HL-60 (cell line): ENCODE measurements around the gene ITGA3.

Source experiments
- DNase-seq, 2 experiments: peaks; one replicate each; pipeline ENCODE4 v3.0.0-alpha.2; 2010 to 2020; ENCODE audit warnings: low read depth in 1 of 2, low spot score in 1 of 2
- H3K27ac ChIP-seq: fragments of 250-450 bp; sonication (Bioruptor Pico); replicated peaks from 2 replicates; pipeline ENCODE4 v1.5.1; 2020; ENCODE audit warnings: mild to moderate bottlenecking, moderate library complexity
- H3K27me3 ChIP-seq: fragments of 250-450 bp; sonication (Bioruptor Pico); 2 replicates; pipeline ENCODE4 v1.5.1; 2021; ENCODE audit warnings: mild to moderate bottlenecking, moderate library complexity; ENCODE audit not compliant: insufficient read depth, poor library complexity, severe bottlenecking
- H3K4me3 ChIP-seq: replicated peaks from 2 replicates; pipeline ENCODE4 v1.5.1; 2011; ENCODE audit warnings: mild to moderate bottlenecking, control low read depth, low read length; ENCODE audit not compliant: insufficient read depth
- CTCF ChIP-seq: IDR thresholded peaks from one replicate; pipeline ENCODE4 v1.5.1; 2011; ENCODE audit warnings: low read length, control low read depth, inconsistent platforms; ENCODE audit not compliant: insufficient read depth
- GABPA ChIP-seq: IDR thresholded peaks from 2 replicates; pipeline ENCODE4 v1.6.1; 2012; ENCODE audit warnings: low read depth
- POLR2AphosphoS5 ChIP-seq: IDR thresholded peaks from 2 replicates; pipeline ENCODE4 v1.6.1; 2012; ENCODE audit warnings: low read depth
- SPI1 ChIP-seq: IDR thresholded peaks from 2 replicates; pipeline ENCODE4 v1.6.1; 2012; ENCODE audit warnings: low read depth, mild to moderate bottlenecking, borderline replicate concordance
- TF ChIP-seq, protein P1 (sequence below): IDR thresholded peaks from 2 replicates; pipeline ENCODE4 v1.6.1; 2012; ENCODE audit warnings: low read depth; ENCODE audit not compliant: insufficient replicate concordance

The ITGA3 gene

DNA sequence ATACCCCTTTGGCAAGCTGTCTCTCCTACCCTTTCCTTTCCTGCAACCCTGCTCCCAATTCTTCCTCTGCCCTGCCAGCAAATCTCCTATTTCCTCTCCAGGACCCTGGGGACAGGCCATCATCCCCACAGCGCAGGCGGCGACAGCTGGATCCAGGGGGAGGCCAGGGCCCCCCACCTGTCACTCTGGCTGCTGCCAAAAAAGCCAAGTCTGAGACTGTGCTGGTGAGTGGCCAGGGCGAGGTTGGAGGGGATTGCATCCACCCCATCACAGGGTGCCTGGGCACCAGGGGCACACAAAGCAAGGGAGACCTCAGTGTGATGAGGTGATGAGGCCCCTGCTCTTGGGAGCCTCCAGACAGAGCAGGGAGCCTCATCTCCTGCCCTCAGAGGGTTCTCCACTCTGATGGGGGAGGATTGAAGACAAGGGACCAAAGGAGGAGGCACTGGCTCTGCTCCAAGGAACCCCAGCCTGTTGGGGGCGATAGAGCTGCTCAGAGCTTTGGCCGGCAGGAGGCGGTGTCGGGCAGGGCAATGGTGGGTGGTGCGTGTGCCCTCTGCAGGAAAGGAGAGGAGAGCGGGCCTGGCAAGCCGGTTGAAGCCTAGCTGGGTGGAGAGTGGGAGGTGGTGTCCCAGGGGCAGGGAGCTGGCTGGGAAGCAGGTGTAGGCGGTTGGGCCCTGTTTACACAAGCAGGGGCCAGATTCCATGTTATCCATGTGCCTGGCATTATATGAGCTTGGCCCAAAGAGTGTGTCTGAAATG is 23.6 kb downstream of the ITGA3 start:
- Histone ChIP-seq H3K4me3 (no peak overlapping the region), H3K27ac (no peak overlapping the region), H3K27me3 (peaks cover 11% of the 10 kb centered on the region)
- TF ChIP-seq CTCF (peak; percentile 98), GABPA (no peak), POLR2AphosphoS5 (peak; percentile 58; the same call in 1 of the 2 replicates)
- peak in 1 of 2 experiments; percentile 82 for DNase-seq

DNA sequence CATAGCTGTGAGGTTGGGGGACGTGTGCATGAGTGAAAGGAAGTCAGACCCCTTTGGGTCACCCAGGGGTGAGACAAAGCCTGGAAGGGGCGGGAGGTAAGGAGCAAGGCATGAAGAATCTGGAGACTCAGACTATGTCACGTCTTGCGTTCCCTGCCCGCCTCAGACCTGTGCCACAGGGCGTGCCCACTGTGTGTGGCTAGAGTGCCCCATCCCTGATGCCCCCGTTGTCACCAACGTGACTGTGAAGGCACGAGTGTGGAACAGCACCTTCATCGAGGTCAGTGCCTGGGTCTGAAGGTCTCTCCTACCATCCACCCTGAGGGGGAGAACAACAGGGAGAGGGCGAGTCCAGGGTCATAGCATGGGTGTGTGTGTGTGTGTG is 24.2 kb downstream of the ITGA3 start:
- TF ChIP-seq GABPA (no peak), POLR2AphosphoS5 (no peak), CTCF (no peak), SPI1 (no peak)
- TF ChIP-seq, protein P1, sequence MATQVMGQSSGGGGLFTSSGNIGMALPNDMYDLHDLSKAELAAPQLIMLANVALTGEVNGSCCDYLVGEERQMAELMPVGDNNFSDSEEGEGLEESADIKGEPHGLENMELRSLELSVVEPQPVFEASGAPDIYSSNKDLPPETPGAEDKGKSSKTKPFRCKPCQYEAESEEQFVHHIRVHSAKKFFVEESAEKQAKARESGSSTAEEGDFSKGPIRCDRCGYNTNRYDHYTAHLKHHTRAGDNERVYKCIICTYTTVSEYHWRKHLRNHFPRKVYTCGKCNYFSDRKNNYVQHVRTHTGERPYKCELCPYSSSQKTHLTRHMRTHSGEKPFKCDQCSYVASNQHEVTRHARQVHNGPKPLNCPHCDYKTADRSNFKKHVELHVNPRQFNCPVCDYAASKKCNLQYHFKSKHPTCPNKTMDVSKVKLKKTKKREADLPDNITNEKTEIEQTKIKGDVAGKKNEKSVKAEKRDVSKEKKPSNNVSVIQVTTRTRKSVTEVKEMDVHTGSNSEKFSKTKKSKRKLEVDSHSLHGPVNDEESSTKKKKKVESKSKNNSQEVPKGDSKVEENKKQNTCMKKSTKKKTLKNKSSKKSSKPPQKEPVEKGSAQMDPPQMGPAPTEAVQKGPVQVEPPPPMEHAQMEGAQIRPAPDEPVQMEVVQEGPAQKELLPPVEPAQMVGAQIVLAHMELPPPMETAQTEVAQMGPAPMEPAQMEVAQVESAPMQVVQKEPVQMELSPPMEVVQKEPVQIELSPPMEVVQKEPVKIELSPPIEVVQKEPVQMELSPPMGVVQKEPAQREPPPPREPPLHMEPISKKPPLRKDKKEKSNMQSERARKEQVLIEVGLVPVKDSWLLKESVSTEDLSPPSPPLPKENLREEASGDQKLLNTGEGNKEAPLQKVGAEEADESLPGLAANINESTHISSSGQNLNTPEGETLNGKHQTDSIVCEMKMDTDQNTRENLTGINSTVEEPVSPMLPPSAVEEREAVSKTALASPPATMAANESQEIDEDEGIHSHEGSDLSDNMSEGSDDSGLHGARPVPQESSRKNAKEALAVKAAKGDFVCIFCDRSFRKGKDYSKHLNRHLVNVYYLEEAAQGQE = no peak
- peaks cover 11% of the 10 kb centered on the region for H3K27me3 ChIP-seq
- H3K27ac ChIP-seq = no peak overlapping the region
- DNase-seq = no peak
- no peak overlapping the region for H3K4me3 ChIP-seq

DNA sequence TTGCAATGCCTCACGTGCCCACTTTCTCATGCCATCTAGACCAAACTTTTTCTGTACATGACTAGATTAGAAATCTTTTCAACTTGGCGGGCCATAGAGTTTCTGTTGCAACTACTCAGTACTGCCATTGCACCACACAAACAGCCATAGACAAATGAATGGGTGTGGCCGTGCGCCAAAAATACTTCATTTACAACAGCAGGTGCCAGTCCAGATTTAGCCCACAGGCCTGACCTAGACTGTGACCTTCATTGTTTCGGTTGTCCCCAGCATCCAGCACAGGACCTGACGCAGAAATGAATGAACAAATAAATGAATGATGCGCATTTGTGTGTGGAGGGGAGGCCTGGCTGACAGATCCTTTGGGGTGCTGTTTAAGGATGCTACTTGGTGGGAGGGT is 24.9 kb downstream of the ITGA3 start:
- H3K27me3 ChIP-seq = peaks cover 11% of the 10 kb centered on the region
- no peak for DNase-seq

More for the DNA sequence above, 24.9 kb downstream of the ITGA3 start:
- H3K27ac ChIP-seq = no peak overlapping the region
- H3K4me3 ChIP-seq = no peak overlapping the region
- TF ChIP-seq GABPA (no peak), SPI1 (no peak), CTCF (no peak), POLR2AphosphoS5 (no peak)
- TF ChIP-seq, protein P1 = no peak
